OCI-LY3 (cell line): ENCODE measurements around the gene RENBP.

ENCODE experiments used
- CTCF ChIP-seq: fragments of 200-600, 300-600 bp; sonication (generic); IDR thresholded peaks from 2 replicates; pipeline ENCODE4 v1.5.1; 2014; ENCODE audit warnings: antibody characterized with exemption, low read length, low read depth
- EZH2phosphoT487 ChIP-seq: fragments of 200-600 bp; shearing (Covaris generic); IDR thresholded peaks from 2 replicates; pipeline ENCODE4 v1.6.1; 2018; ENCODE audit warnings: antibody characterized with exemption, mixed run types, low read depth

- TF ChIP-seq CTCF, result no peak
- TF ChIP-seq EZH2phosphoT487, result no peak
Measured at GRCh38 chrX:153928846-153929245, 15.6 kb downstream of the RENBP start.
